CD4-positive, alpha-beta T cell treated with Interferon alpha-2 for 1 hour (primary cell): ENCODE results near the gene PPP6R2.

Experiments
- DNase-seq, 2 donors: peaks; one replicate each; pipeline ENCODE4 v3.0.0-alpha.2; 2020 to 2022

The PPP6R2 gene

GRCh38 chr22:50454556-50455075, 111.5 kb downstream of the PPP6R2 start:
- no peak for DNase-seq

GRCh38 chr22:50455201-50455600, 112.1 kb downstream of the PPP6R2 start:
- no peak for DNase-seq

GRCh38 chr22:50456026-50456425, 112.9 kb downstream of the PPP6R2 start:
- no peak for DNase-seq

DNA sequence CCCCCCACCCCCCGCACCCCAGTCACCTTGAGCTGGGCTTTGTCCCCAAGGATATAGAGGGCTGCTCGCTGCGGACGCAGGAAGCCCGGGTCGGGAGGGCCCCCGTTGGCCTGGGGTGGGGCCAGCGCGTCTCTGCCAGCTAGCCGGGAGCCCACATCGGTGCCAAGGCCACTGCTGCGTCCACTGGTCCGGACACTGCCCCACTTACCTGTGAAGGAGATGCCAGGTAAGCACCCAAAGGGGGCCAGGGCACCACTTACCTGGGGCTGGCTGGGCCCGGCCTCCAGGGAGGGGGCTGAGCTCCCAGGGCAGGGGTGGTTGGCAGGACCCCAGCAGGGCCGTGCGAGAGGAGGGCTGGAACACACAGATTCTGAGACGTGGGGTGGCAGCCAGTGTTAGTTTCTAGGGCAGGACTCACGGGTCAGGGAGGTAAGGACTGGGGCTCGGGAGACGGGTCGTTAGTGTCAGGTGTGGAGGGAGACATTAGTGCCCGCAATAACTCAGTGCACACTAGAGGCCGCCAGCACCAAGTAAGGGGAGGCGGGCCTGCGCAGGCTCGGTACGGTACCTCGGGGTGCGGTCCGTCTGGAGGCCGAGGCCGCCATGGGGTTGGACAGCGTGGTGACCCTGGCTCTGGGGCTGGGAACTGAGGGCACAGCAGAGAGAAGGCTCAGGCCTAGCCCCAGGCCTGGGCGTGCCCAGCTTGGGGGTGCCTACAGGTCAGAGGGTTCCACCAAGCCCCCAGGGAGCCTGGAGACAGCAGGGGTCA, 113.5 kb downstream of the PPP6R2 start:
- no peak for DNase-seq

GRCh38 chr22:50459016-50459415, 115.9 kb downstream of the PPP6R2 start:
- DNase-seq: no peak

DNA sequence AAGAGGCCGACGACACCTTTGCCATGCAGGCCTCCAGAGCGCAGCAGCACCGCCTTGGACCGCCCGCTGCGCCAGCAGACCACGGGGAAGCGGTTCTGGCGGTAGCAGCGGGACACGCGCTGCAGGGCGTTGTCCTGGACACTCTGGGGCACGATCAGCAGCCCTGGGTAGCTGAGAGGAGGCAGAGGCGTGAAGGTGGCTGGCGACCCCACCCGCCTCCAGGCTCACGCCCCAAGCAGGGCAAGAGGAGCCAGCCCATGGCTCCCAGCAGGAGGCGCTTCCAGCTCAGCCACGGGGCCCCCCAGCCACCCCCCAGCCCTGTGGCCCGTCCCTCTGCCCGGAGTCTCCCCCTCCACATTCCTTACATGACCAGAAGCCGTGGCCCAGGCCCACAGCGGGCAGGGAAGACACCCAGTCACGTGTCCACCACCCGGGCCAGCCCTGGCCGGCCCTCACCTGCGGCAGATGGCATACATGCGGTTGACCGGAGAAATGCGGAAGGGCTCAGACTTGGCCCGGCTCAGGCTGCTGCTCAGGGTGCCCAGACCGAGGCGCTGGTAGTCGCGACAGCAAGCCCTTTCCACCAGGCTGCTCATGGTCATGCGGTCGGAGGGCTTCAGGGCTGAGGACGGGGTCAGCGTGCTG, 116.5 kb downstream of the PPP6R2 start:
- DNase-seq: peak in 1 of 2 donors; percentile 28

DNA sequence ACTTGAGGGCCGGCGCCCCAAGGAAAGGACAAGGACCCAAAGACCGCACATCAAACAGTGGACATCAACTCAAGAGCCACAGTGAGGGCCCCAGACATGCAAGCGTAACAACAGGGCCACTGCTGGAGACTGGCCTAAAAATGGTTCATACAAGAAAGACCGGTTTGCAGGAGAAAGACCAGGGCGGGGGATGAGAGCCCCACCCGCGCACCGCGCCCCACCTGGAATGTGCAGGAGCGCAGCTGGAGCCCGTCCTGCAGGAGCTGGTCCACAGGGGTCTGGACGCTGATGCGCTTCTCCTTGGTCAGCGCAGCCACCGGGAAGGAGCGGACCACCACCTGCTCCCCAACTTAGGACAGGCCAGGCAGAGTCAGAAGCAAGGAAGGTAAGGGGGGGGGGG, 117.8 kb downstream of the PPP6R2 start:
- DNase-seq: no peak

- DNase-seq: no peak
Measured at GRCh38 chr22:50461536-50461935, 118.4 kb downstream of the PPP6R2 start.

GRCh38 chr22:50461979-50462540, 118.9 kb downstream of the PPP6R2 start:
- DNase-seq: no peak

DNA sequence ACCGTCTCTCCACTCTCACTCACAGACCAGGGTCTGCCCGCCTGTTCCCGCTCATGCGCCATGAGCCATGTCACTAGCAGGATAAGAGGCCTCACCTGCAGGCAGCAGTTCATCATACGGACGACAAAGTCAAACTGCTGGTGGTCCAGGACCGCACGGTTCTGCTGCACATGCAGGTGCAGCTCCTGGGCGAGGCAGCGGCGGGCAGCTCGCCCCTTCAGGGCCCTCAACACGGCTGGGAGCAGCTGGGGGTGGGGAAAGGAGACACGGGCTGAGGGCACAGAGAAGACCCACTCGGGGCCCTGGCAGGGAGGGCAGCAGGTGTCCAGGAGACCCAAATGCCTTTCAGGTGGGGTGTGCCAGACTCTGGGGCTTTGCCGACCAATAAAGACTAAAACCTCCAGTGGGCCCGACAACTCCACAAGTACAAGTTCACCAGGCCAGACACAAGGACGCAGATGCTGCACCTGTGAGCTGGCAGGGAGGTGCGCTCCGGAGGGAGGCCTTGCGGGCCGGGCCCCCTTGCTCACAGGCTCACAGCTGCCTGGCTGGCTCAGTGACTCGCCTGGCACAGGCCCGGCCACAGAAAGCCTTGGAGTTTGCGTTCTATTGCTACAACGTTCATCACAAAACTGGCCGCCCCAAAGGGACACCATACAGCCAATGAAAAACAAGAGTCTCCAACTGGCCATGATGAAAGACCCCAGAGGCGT, 120.2 kb downstream of the PPP6R2 start:
- no peak for DNase-seq

- DNase-seq: no peak
Measured at GRCh38 chr22:50464451-50464850, 121.3 kb downstream of the PPP6R2 start.

GRCh38 chr22:50465066-50465930, 122.2 kb downstream of the PPP6R2 start:
- DNase-seq: no peak

GRCh38 chr22:50467341-50467740, 124.2 kb downstream of the PPP6R2 start:
- DNase-seq: no peak

GRCh38 chr22:50467773-50468440, 124.8 kb downstream of the PPP6R2 start:
- no peak for DNase-seq

- DNase-seq: no peak
Measured at GRCh38 chr22:50468626-50469025, 125.5 kb downstream of the PPP6R2 start.

DNA sequence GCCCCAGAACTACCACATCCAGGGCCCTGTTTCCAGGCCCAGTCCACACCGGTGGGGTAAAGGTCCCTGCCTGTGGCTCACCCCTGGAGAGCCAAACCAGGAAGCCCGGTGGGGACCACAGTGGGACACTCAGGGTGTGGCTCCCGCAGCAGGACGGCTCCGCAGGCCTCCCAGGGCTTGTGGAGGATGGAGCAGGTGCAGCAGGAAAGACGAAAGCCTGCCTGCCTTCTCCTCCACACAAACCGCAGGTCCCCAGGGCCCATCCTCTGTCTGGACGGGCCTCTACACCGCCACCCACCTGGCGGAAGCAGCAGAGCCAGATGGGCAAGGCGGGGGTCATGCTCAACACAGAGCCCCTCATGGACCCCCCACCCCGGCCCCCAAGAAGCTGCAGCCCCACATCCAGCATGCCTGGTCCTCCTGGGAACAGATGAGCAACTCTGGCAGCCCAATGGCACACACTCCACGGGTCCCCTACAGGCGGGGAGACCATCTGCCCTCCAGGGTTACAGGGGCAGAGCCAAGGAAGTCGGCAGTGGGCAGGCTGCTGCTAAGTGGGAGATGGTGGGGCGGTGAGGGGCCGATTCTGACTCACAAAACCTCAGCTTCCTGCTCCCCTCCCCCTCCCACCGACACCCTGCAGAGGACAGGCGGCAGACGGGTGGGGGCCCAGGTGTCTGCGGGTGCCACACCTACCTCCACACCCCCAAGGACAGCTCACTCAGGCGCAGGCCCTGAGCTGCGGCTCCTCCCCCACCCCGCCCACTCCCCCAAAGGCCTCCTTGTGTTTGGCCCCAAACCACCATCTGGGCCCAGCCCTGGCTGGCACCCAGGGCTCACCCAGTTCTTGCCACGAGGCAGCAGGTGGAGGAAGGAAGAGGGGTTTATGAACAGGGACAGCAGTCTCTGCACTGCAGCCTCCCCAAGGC, 126.5 kb downstream of the PPP6R2 start:
- DNase-seq: peak; percentile 97 to 98

- no peak for DNase-seq
Measured at GRCh38 chr22:50470491-50470890, 127.4 kb downstream of the PPP6R2 start.

GRCh38 chr22:50471197-50471847, 128.2 kb downstream of the PPP6R2 start:
- DNase-seq: no peak

- DNase-seq: no peak
Measured at GRCh38 chr22:50471962-50472361, 128.8 kb downstream of the PPP6R2 start.

DNA sequence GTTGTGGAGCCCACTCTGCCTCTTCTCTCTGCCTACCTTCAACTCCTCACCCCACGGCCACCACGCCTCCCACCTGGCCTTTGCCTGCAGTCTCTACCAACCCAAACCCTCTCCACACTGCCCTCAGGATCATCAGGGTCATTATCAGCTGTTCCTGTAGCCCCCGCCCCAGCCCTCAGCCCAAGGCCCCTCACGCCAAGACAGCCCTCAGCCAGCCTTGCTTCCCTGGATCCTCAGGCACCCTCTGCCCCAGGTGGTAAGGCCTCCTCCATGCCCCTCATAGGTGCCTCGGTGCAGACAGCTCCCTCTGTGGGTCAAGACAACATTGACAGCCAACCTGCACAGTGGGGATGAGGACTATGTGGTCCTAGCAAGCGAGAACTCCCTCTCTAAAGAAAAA, 130.0 kb downstream of the PPP6R2 start:
- peak; percentile 47 to 69 for DNase-seq
